ENCODE data around the gene DICER1.

The DICER1 gene

DNA sequence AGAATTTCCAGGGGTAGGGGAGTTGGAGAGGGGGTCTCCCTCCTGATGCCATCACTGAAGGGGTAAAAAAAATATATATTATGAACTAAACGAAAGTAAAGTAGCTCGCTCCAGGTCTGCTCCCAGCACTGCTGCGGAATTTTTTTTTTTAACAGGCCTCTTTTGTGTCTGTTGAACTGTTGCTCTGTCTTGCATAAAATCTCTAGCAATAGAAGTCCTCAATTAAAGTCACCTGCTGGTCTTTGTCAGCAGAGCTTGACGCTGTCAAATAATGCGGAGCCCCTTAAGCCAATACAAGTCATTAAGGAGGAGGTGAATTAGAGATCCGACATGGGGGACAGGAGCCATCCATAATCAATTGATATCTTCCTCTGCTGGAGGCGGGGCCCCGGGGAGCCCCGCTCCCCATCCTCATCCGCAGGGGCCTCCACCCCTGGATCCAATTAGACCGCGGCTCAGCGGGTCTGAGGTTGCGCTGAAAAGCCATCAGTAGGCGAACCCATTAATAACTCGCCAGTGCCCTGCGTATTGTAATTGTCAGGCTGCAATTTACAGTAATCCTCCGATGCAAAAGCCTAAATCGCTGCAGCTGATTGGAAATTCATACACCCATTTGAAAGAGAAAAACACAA lies 85.6 kb downstream of the DICER1 start:
- DNase-seq = no peak

DNA sequence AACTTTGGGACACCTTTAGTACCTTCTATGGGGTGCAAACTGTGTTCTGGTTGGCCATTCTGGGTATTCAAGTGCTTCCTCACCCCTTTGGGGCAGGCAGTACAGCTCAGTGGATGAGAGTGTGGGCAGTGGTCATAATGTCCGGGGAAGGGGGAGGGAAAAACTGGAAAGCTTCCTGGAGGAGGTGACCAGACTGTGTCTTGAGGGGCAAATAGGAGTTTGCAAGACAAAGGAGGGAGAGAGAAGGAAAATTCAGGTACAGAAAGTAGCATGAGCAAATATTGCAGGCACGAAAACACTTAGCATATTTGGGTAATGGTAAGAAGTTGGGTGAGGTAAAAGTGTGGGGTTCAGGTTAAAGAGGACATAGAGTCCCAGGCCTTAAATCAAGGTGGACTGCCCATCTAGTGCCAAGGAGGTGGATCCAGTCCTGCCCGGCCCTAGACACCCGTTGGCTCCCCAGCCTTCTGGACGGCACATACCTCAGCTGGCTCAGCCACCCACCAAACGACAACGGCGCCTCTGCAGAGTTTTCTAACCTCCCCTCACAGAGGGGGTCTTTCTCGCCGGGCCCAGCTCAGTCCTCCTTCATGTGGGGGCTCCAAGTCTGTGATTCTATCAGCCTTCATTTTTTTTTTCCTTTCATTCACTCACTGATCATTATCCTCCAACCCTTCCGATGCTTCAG lies 86.4 kb downstream of the DICER1 start:
- no peak for DNase-seq

- DNase-seq = no peak
Measured at GRCh38 chr14:95069547-95069946, 87.8 kb downstream of the DICER1 start.

DNA sequence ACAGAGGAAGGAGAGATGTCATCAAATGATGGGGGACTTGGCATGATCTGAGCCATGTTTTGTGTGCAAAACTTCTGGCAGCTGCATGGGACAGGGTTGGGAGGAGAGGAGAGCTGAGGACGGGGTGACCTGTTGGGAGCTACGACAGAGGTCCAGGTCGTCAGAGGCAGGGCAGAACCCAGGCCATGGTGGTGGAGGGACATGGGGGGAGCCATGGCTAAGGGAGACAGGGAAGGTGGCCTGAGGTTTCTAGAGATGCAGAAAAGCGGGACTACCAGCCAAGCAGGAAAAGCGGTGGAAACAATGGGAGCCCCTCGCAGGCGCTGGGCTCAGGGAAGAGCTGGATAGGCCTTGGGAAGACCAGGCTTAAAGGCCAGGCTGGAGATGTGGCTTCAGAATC lies 88.3 kb downstream of the DICER1 start:
- DNase-seq = no peak

DNA sequence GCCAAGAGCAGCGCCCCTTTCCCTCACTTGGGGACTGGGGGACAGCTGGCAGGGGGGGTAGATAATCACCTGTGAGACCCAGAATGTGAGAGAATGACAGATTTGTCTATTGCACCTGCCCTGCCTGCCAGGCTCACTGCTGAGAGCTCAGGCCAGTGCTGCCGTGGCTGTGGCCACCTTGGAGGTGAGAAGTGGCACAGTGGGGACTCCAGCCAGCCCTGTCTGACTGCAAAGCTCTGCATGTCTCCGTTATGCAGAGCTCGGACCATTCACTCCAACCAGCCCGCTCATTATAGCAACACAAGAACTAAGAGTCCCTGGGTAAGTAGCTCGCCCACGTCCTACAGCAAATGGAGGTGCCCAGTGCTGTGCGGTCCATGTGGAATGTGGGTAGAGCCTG lies 88.8 kb downstream of the DICER1 start:
- no peak for DNase-seq

DNA sequence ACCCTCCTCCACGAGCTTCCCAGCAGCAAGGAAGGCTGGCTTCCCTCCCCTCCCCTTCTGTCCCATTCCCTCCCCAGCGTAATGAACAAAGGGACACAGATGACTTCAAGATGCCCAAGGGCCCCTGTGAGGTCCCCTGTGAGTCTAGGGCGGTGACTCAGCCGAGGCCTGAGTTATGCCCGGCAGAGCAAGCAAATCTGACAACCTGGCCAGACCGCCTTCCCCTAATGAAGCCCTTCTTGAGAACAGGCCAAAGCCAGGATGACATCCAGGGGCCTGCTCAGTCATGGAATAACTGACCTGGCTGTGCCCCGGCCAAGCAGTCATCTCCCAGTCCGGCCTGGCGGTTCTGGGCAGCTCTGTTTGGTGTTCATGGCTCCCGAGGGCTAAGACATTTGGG lies 89.2 kb downstream of the DICER1 start:
- DNase-seq = no peak

GRCh38 chr14:95067526-95067925 lies 89.8 kb downstream of the DICER1 start:
- no peak for DNase-seq

DNA sequence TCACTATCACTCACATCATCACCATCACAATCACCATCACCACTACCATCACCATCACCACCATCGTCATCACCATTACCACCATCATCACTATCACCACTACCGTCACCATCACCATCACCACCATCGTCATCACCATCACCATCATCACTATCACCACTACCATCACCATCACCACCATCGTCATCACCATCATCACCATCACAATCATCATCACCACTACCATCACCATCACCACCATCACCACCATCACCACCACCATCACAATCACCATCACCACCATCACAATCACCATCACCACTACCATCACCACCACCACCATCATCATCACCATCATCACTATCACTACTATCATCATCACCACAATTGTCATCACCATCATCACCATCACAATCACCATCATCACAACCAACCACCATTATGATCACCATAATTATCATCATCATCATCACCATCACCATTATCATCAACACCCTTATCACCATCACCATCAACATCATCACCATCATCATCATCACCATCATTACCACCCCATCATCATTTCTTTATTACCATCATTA lies 90.8 kb downstream of the DICER1 start:
- no peak for DNase-seq

GRCh38 chr14:95065411-95065810 lies 91.9 kb downstream of the DICER1 start:
- no peak for DNase-seq

GRCh38 chr14:95064734-95065133 lies 92.6 kb downstream of the DICER1 start:
- DNase-seq = no peak

GRCh38 chr14:95064256-95064655 lies 93.1 kb downstream of the DICER1 start:
- no peak for DNase-seq

DNA sequence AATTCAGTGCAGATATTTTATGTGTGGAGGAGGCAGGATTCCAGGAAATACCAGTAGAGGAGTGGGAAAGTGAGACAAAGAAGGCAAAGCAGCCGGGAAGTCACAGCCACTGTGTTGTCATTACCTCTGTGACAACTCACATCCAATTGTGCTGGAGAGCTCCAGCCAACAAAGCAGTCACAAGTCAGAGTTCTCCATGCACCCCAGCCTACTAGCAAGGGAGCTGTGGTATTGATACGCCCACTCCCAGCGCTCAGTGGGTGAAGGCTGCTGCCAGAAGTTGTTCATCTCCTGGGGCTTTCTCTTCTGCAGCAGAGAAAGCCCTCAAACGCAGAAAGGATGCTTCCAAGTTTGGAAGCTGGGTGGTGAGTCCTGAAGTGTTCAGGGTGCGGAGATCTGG lies 93.9 kb downstream of the DICER1 start:
- no peak for DNase-seq

- no peak for DNase-seq
Measured at GRCh38 chr14:95062946-95063345, 94.4 kb downstream of the DICER1 start.

- DNase-seq = no peak
Measured at GRCh38 chr14:95062220-95062619, 95.1 kb downstream of the DICER1 start.

DNA sequence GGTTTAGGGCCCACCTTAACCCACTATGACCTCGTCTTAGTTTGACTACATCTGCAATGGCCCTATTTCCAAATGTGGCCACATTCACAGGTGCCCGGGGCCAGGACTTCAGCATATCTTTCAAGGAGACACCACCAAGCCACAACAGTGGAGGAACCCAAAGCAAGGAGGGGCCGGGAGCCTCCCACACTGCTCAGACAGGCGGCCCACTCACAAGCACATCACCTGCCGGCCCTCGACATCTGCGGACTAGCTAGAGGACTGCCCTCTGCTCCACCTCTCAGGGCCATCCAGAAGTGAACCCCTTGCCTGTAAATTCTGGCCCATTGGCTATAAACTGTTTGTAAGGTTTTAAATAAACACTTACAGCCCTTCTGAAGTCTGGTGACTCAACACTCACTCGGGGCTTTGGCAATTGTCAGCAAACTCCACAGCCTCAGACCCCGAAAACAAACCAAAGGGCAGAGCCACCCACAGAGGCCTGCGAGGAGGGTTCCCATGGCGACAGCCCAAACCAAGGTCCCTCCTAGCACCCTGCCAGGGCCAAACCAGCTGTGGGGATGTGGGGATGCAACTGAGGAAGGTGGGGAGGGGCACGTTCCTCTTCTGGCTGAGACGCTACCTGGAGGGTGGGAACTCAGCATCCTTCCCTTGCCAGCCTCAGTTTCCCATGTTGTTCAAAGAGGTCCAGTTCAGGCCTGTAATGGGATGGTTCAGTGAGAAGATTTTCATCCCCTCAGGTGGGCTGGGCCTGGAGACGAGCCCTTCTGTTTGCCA lies 95.8 kb downstream of the DICER1 start:
- DNase-seq = no peak

- peak; percentile 49 for DNase-seq
Measured at GRCh38 chr14:95059126-95059525, 98.2 kb downstream of the DICER1 start.

DNA sequence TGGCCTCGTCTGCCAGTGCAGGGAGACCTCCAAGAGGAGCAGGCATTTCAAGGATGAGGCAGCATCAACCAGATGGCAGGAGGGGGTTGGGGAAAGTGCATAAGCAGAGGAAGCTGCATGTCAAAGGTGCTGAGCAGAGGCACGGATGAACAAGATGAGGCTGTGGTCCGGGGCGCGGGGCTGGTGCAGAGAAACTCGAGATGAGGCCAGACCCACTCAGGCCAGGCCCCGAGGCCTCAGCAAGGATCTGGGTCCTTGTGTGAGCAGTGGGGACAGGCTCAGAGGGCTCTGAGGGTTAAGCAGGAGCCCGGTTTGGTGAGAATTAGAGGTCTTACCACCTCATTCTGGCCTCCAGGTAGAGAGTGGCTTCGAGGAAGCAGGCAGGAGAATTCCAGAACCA lies 98.8 kb downstream of the DICER1 start:
- no peak for DNase-seq

- no peak for DNase-seq
Measured at GRCh38 chr14:95057851-95058250, 99.5 kb downstream of the DICER1 start.

- DNase-seq = no peak
Measured at GRCh38 chr14:95057147-95057546, 100.2 kb downstream of the DICER1 start.

DNA sequence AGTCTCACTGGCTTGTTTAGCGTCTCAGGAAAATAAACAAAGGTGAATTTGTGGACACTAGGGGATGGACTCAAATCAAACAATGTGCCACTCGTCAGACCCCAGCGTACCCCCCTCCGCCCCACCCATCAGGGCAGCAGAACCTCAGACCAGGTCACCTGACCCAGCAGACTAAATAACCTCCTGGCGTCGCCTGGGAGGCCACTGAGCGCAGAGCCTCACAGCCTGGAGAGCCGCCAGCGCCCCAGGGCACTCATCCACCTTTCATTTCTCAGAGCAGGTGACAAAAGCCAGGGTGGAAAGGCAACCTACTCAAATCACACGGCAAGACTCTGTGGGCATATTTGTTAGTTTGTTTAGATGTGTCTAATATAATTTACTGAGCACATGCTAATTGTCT lies 100.9 kb downstream of the DICER1 start:
- no peak for DNase-seq

GRCh38 chr14:95055318-95055717 lies 102.0 kb downstream of the DICER1 start:
- DNase-seq = no peak

DNA sequence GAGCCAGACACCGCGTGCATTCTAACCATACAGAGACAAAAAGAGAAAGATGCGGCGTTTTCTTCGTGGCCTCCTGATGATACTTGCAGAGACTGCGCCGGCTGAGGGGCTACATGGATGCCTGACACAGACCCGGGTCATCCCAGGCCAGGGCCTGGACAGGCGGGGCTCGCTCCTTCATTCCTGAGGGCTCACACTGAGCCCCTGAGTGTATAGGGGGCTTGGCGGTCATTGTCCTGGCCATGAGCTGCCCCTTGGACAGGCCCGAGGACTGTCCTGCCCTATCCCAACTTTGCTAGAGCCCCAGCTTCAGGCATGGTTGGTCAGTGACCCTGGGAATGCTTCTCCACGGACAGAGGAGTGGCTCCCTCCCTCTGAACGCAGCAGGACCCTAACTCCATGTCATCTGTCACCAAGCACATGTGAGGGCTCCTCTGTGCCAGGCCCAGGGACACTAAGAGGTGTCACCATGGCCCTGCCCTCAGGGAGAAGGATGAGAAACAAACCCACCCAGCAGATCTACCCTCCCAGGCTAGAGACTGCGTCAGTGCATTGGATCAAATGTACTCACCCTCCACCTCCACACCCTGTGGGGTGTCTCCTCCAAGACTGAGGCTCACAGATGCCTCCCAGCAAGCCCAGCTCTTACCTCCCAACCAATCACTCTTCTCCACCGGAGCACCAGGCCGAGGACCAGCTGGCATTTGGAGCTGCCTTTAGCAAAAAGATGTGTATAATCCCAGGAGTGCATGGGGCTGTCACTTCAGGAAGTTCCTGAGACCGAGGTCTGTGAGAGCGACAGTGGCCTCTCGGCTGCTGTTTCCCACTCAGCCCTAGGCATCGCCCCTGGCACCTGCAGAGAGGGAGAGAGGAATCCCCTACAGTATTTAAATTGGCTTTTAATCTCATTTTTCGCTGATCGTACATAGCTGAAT lies 102.7 kb downstream of the DICER1 start:
- no peak for DNase-seq
